NCI-H460 (cell line): Measurements from ENCODE around the gene CNTFR. TPM values are rescaled to one million over a fixed set of nuclear protein-coding genes. Genes with fewer than 3 reads are reported as not detected.

Experiments used
- DNase-seq: peaks from one replicate; pipeline ENCODE4 v3.0.0-alpha.2; 2016; ENCODE audit warnings: low read depth; ENCODE audit errors: extremely low read depth
- total RNA-seq: library from RNA; depleted of rRNA; stranded (reverse); fragments of >200 nt; shearing (Covaris generic); gene quantifications from 2 replicates; pipeline ENCODE4 v1.2.3, GENCODE V29; 2014

CNTFR gene
- total RNA-seq, 1 experiment from 2014 or later, result not detected

- DNase-seq, result no peak
These were observed 2.7 kb upstream of the CNTFR start for GRCh38 chr9:34591917-34592866.

- DNase-seq, result peak; percentile 62
These were observed 1.9 kb upstream of the CNTFR start for GRCh38 chr9:34591248-34591916.

- DNase-seq, result no peak
These were observed 1.1 kb upstream of the CNTFR start for GRCh38 chr9:34590381-34591247.

- DNase-seq, result no peak
These were observed 571 bp downstream of the CNTFR start for GRCh38 chr9:34588671-34589635.

GRCh38 chr9:34587271-34587670, 2.3 kb downstream of the CNTFR start:
- DNase-seq, result no peak

GRCh38 chr9:34585946-34586669, 3.4 kb downstream of the CNTFR start:
- no peak for DNase-seq

- DNase-seq, result no peak
These were observed 4.6 kb downstream of the CNTFR start for GRCh38 chr9:34584970-34585369.

- DNase-seq, result no peak
These were observed 6.7 kb downstream of the CNTFR start for GRCh38 chr9:34582787-34583186.

- DNase-seq, result no peak
These were observed 8.2 kb downstream of the CNTFR start for GRCh38 chr9:34581318-34581717.

- DNase-seq, result no peak
These were observed 9.2 kb downstream of the CNTFR start for GRCh38 chr9:34580358-34580757.

- DNase-seq, result no peak
These were observed 9.7 kb downstream of the CNTFR start for GRCh38 chr9:34579808-34580163.

GRCh38 chr9:34579104-34579807, 10.3 kb downstream of the CNTFR start:
- DNase-seq, result no peak

- no peak for DNase-seq
These were observed 11.1 kb downstream of the CNTFR start for GRCh38 chr9:34578241-34579103.

GRCh38 chr9:34577400-34578240, 11.9 kb downstream of the CNTFR start:
- DNase-seq, result no peak

GRCh38 chr9:34576597-34577399, 12.7 kb downstream of the CNTFR start:
- no peak for DNase-seq
